NCI-H748 (cell line): ENCODE measurements around the gene SLC2A8.

ENCODE experiments used
- DNase-seq: peaks from one replicate; lab custom pipeline; 2025; ENCODE audit not compliant: unreplicated experiment; lab: John Stamatoyannopoulos, UW

SLC2A8 gene

GRCh38 chr9:127423934-127424675 is 27.1 kb downstream of the SLC2A8 start, which contains the start of gene ZNF79:
Gene ZNF79, plus strand, starts transcription at chr9:127424382. Its CDS starts 406 bp downstream, at chr9:127424788.
- DNase-seq: peak; percentile 91

- peak; percentile 45 for DNase-seq
Measured at GRCh38 chr9:127424676-127424999, 27.7 kb downstream of the SLC2A8 start.

DNA sequence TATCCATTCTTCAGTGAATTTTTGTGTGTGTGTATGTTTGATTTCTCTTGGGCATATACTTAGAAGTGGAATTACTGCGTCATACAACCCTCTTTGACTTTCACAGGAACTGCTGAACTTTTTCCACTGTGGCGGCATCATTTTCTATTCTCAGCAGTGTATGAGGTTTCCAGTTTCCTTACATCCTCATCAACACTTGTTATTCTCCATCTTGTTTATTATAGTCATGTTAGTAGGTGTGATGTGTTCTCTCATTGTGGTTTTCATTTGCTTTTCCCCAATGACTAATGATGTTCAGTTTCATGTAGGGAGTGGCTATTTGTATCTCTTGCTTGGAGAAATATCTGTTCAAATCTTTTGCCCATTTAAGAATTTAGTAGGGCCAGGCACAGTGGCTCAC is 29.8 kb downstream of the SLC2A8 start:
- DNase-seq: no peak

GRCh38 chr9:127428348-127428747 is 31.4 kb downstream of the SLC2A8 start:
- DNase-seq: no peak

DNA sequence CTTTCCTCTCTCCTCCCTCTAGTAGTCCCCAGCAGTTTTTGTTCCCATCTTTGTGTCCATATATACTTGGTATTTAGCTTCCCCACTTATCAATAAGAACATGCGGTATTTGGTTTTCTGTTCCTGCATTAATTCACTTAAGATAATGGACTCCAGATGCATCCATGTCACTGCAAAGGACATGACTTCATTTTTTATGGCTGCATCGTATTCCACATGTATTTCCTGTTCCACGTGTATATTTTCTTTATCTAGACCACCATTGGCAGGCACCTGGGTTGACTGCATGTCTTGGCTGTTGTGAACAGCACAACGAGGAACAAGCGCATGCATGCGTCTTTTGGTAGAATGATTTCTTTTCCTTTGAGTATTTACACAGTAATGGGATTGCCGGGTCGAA is 33.4 kb downstream of the SLC2A8 start:
- no peak for DNase-seq

DNA sequence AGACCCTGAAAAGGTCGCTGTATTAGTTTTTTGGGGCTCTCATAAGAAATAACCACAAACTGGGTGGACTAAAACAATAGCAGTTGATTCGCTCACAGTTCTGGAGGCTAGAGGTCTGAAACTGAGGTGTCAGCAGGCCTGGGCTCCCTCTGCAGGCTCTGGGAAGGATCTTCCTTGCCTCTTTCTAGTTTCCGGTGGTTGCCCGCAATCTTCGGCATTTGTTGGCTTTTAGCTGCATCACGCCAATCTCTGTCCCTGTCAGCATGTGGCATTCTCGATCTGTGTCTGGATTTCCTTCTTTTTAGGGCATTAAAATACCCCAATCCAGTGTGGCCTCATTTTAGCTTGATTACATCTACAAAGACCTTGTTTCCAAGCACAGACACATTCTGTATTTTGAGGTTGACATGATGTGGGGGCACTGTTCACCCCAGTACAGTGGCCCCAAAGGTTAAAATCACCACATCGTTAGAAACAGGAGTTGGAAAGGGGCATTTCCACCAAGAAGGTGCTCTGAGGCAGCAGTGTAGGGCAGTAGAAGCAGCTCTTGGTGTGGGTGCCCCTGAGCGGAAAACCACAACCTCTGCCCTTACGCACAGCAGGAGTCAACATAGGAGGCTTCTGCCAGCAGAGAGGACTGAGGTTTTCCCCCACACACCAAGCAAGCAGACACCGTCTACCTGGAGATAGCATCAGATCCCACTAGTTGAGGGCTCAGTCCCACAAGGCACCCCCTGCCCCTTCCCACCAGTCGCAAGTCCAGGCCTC is 40.7 kb downstream of the SLC2A8 start:
- DNase-seq: no peak

GRCh38 chr9:127438394-127438793 is 41.4 kb downstream of the SLC2A8 start:
- DNase-seq: no peak

GRCh38 chr9:127444283-127444920 is 47.4 kb downstream of the SLC2A8 start:
- DNase-seq: no peak

DNA sequence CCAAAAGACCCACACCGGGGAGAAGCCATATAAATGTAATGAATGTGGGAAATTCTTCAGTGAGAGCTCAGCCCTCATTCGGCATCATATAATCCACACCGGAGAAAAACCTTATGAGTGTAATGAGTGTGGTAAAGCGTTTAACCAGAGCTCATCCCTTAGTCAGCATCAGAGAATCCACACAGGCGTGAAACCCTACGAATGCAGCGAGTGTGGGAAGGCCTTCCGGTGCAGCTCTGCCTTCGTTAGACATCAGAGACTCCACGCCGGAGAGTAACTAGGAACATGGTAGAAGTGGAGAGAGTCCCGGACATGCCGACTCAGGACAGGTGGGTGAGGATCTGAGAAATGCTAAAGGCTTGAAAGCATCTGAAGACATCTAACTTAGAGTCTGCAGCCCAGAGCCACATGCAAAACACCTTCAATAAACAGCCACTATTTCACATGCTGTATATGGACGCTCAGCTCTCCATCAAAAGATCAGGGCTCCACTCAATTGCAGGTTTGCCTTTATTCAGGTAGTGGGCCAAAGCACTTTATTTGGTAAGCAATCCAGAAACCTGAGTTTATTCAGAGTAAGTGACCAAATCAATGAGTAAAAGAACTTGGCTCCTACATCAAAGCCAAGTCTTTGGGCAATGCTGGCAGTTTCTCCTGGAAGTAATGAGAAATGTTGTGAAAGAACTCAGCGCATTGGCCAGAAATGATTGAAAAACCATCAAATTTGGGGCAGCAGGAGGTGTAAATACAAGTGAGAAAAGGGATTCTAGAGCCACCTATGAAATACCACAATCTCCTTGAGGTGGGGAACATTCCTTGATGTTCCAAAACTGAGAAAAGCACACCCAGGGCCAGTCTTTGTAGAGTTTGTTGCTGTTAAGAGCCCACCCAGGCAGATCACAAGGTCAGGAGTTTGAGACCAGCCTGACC is 48.2 kb downstream of the SLC2A8 start:
- DNase-seq: no peak

DNA sequence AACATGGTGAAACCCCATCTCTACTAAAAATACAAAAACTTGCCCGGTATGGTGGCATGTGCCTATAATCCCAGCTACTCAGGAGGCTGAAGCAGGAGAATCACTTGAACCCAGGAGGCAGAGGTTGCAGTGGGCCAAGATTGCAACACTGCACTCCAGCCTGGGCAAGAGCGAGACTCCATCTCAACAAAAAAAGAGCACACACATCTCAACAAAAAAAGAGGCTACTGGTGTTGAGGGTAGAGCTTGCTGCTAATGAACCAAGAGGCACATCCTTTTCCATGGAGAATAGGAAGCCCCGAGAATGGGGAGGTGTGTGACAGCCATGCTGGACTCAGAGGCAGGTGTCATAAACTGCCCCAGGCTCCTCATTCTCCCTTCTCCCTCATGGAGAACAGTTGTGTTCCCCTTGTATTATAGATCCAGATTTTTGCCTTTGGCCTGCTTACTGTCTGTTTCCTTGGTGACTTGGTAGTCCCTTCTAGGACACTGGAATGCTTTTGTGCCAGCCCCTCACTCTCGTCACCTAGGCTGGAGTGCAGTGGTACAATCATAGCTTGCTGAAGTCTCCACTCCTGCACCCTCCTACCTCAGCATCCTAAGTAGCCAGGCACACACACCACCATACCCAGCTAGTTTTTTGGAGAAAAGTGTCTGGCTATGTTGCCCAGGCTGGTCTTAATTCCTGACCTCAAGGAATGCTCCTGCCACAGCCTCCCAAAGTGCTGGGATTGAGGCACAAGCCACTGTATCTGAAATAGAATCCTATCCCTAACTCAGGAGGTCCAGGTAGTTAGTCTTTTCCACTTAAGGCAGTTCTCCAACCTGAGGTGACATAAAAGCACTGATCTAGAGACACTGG is 49.1 kb downstream of the SLC2A8 start:
- no peak for DNase-seq

GRCh38 chr9:127446713-127447415 is 49.9 kb downstream of the SLC2A8 start:
- DNase-seq: no peak

GRCh38 chr9:127447416-127448111 is 50.6 kb downstream of the SLC2A8 start:
- no peak for DNase-seq

DNA sequence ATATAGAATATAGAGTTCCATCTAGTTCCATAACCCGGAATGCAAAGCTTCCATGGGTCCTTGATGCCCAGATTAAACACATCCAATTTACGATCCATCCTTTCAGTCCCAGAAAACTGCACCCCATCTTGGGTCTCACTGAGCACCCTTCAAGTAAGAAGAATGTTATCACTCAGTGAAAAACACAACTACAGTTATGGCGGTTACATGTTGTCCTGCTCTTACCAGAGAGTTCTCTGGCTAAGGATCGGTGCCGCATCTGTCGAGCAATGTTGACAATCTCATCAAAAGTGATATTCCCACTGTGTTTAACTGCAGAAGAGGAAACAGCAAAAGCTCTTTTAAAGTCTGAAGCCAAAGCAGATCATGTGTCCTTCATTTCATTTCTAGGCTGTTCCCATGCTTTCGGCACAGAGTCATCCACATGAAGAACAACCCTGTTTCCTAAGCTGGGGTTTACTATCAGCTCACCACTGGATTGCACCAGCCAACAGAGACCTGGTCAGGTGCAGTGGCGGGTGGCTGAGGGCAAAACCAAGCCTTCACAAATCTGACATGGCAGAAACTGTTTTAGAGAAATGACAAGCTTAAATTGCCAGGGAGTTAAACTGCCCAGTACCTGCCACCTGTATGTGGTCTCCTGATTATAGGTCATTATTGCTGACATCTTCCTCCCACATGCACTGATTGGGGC is 51.3 kb downstream of the SLC2A8 start:
- DNase-seq: no peak

- no peak for DNase-seq
Measured at GRCh38 chr9:127449332-127449966, 52.5 kb downstream of the SLC2A8 start.

DNA sequence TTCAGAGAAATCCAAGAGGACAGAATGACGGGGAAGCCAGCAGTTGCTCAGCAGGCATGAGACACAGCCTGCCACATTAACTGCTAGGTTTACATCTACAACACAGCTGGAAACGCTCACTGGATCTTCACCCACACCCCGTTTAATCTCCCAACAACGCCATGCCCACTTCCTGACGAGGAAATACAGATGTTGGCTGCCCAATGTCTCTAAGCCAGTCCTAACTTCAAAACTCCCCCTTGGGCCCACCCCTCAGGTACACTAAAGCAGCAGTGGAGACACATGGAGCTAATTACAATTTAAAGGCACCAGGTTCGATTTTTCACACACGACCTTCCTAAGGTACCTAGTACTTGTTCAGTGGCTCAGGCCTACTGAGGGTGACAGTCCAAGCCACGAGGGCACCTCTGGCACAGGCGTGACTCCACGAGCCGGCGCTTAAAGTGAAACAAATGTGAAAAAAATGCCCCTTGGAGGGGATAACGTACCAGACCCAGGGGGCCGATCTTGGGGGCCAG is 53.3 kb downstream of the SLC2A8 start:
- DNase-seq: peak; percentile 40

- DNase-seq: peak; percentile 95
Measured at GRCh38 chr9:127450830-127451607, 54.0 kb downstream of the SLC2A8 start, which contains the start of the genes LRSAM1 and RPL12. Gene LRSAM1, plus strand, starts transcription at chr9:127451510. Its CDS starts 3,018 bp downstream, at chr9:127454528. Gene RPL12, minus strand, starts transcription at chr9:127451406. Its CDS starts 89 bp downstream, at chr9:127451317.

GRCh38 chr9:127451608-127451857 is 54.6 kb downstream of the SLC2A8 start:
- no peak for DNase-seq
